ENCODE measurements around the gene NLGN3. TPM values are rescaled to one million over a fixed set of nuclear protein-coding genes. Genes with fewer than 3 reads are reported as not detected.

The NLGN3 gene
- total and polyA plus RNA-seq, 2 donors (not counting 1 experiment from before 2014, with no cell fraction given), result 0.81 to 1.3 TPM

GRCh38 chrX:71128915-71129765, 15.5 kb upstream of the NLGN3 start:
- Histone ChIP-seq H4K20me1 (ENCODE audit: control insufficient read depth, insufficient read depth, low read length, poor library complexity, severe bottlenecking) (no peaks in the 10 kb centered on the region), H3K4me2 (replicated peaks; ENCODE audit: low read depth, low read length, poor library complexity, severe bottlenecking) (peak overlapping the region; percentile 1), H3K9ac (ENCODE audit: low read length) (no peak overlapping the region), H3K27ac (ENCODE audit: low read length in 2 of 2) (no peak overlapping the region), H3K9me3 (ENCODE audit: control extremely low read depth in 1 of 3, control insufficient read depth in 2 of 3, insufficient read depth in 1 of 3, low read length in 2 of 3) (no peaks in the 10 kb centered on the region), H3K4me1 (ENCODE audit: control insufficient read depth in 2 of 2, insufficient read depth in 2 of 2, low read length in 2 of 2) (peaks cover 0 to 8% of the 10 kb centered on the region in 2 donors), H3K27me3 (replicated peaks in 1 of 4; ENCODE audit: control extremely low read depth in 1 of 4, control insufficient read depth in 3 of 4, insufficient read depth in 4 of 4, low read length in 3 of 4) (no peaks in the 10 kb centered on the region), H2AFZ (ENCODE audit: insufficient read depth, low read depth, low read length, poor library complexity, severe bottlenecking) (no peak overlapping the region), H3K36me3 (replicated peaks in 1 of 2; ENCODE audit: control extremely low read depth in 1 of 2, control insufficient read depth in 1 of 2, extremely low read depth in 1 of 2, insufficient read depth in 2 of 2, low read length in 1 of 2) (peaks cover 0 to 53% of the 10 kb centered on the region in 2 experiments), H3K4me3 (ENCODE audit: control extremely low read depth in 1 of 5, extremely low read depth in 1 of 5, insufficient read depth in 1 of 5, low read depth in 2 of 5, low read length in 4 of 5) (no peak overlapping the region), H3K79me2 (ENCODE audit: control insufficient read depth, insufficient read depth, low read length) (no peaks in the 10 kb centered on the region)
- TF ChIP-seq CTCF (IDR thresholded peaks at IDR 0.05) (peak; percentile 77), EZH2 (IDR thresholded peaks at IDR 0.05; ENCODE audit: borderline replicate concordance, insufficient read depth, low read depth, low read length, poor library complexity, severe bottlenecking) (no peak)
- H3K27ac Mint-ChIP-seq, result peak overlapping the region; percentile 51
- H3K9me3 Mint-ChIP-seq (ENCODE audit: insufficient read depth), result no peaks in the 10 kb centered on the region
- DNase-seq (peak; percentile 79), ATAC-seq (ENCODE audit: low read depth) (peak; percentile 90)
- WGBS (ENCODE audit: insufficient coverage), result 74% methylated on average over 4 of the region's 18 CpGs
- peaks cover 9% of the 10 kb centered on the region for H3K4me1 Mint-ChIP-seq
- ChIA-PET POLR2A (interaction anchor here (1.0 to 1.1 kb wide), 2 partner anchors 11 to 33 kb away, joined by 3 to 9 read pairs; partner anchors contain the start of genes FOXO4 and MED12), CTCF (interaction anchor here (0.5 to 6.4 kb wide), 10 partner anchors 11 to 131 kb away, joined by 3 to 78 read pairs (median 5); partner anchors contain the start of genes FOXO4, IL2RG and MED12)
- H3K27me3 Mint-ChIP-seq, result no peaks in the 10 kb centered on the region
- H3K4me3 Mint-ChIP-seq, result no peak overlapping the region
- intact Hi-C loops (cut with micrococcal nuclease), result loop anchor here (1.0 kb wide), 2 partner anchors 31 to 61 kb away; partner anchors contain the start of gene SNX12

GRCh38 chrX:71131510-71131909, 13.1 kb upstream of the NLGN3 start:
- no peak overlapping the region for H3K4me3 ChIP-seq (ENCODE audit: control extremely low read depth in 1 of 5, extremely low read depth in 1 of 5, insufficient read depth in 1 of 5, low read depth in 2 of 5, low read length in 4 of 5)
- no peak for ATAC-seq (ENCODE audit: low read depth)
- H2AFZ ChIP-seq (ENCODE audit: insufficient read depth, low read depth, low read length, poor library complexity, severe bottlenecking), result no peak overlapping the region
- no peaks in the 10 kb centered on the region for H3K9me3 Mint-ChIP-seq (ENCODE audit: insufficient read depth)
- no peak overlapping the region for H3K9ac ChIP-seq (ENCODE audit: low read length)
- no peak overlapping the region for H3K4me2 ChIP-seq (replicated peaks; ENCODE audit: low read depth, low read length, poor library complexity, severe bottlenecking)
- H3K4me1 Mint-ChIP-seq, result peaks cover 9% of the 10 kb centered on the region
- intact Hi-C loops (cut with micrococcal nuclease), result no loop called here
- ChIA-PET CTCF (interaction anchor here (0.8 to 6.4 kb wide), 5 partner anchors 20 to 48 kb away, joined by 3 to 78 read pairs (median 33); partner anchors contain the start of genes FOXO4 and IL2RG), POLR2A (interaction anchor here (1.1 kb wide), 1 partner anchor 13 kb away, joined by 3 read pairs; the partner anchor contains the start of gene MED12)
- no peaks in the 10 kb centered on the region for H3K27me3 ChIP-seq (replicated peaks in 1 of 4; ENCODE audit: control extremely low read depth in 1 of 4, control insufficient read depth in 3 of 4, insufficient read depth in 4 of 4, low read length in 3 of 4)
- TF ChIP-seq EZH2 (IDR thresholded peaks at IDR 0.05; ENCODE audit: borderline replicate concordance, insufficient read depth, low read depth, low read length, poor library complexity, severe bottlenecking) (no peak), CTCF (IDR thresholded peaks at IDR 0.05) (no peak)
- H4K20me1 ChIP-seq (ENCODE audit: control insufficient read depth, insufficient read depth, low read length, poor library complexity, severe bottlenecking), result no peaks in the 10 kb centered on the region
- H3K36me3 ChIP-seq (replicated peaks in 1 of 2; ENCODE audit: control extremely low read depth in 1 of 2, control insufficient read depth in 1 of 2, extremely low read depth in 1 of 2, insufficient read depth in 2 of 2, low read length in 1 of 2), result peaks cover 0 to 55% of the 10 kb centered on the region in 2 experiments
- DNase-seq, result no peak
- H3K27ac ChIP-seq (ENCODE audit: low read length in 2 of 2), result no peak overlapping the region
- no peaks in the 10 kb centered on the region for H3K9me3 ChIP-seq (ENCODE audit: control extremely low read depth in 1 of 3, control insufficient read depth in 2 of 3, insufficient read depth in 1 of 3, low read length in 2 of 3)
- peaks cover 0 to 8% of the 10 kb centered on the region in 2 donors for H3K4me1 ChIP-seq (ENCODE audit: control insufficient read depth in 2 of 2, insufficient read depth in 2 of 2, low read length in 2 of 2)
- H3K4me3 Mint-ChIP-seq, result no peak overlapping the region
- H3K27ac Mint-ChIP-seq, result no peak overlapping the region
- H3K79me2 ChIP-seq (ENCODE audit: control insufficient read depth, insufficient read depth, low read length), result no peaks in the 10 kb centered on the region
- no peaks in the 10 kb centered on the region for H3K27me3 Mint-ChIP-seq
- 100% methylated on average over 1 of the region's 4 CpGs for WGBS (ENCODE audit: insufficient coverage)
